GM21825 (cell line): ENCODE measurements around the gene CFAP251.

Source experiments
- ATAC-seq: cut with Tn5 transposase; IDR thresholded peaks from one replicate; pipeline ENCODE4 v1.9.1; 2021; ENCODE audit warnings: mild to moderate bottlenecking, moderate library complexity; ENCODE audit not compliant: unreplicated experiment

The CFAP251 gene

DNA sequence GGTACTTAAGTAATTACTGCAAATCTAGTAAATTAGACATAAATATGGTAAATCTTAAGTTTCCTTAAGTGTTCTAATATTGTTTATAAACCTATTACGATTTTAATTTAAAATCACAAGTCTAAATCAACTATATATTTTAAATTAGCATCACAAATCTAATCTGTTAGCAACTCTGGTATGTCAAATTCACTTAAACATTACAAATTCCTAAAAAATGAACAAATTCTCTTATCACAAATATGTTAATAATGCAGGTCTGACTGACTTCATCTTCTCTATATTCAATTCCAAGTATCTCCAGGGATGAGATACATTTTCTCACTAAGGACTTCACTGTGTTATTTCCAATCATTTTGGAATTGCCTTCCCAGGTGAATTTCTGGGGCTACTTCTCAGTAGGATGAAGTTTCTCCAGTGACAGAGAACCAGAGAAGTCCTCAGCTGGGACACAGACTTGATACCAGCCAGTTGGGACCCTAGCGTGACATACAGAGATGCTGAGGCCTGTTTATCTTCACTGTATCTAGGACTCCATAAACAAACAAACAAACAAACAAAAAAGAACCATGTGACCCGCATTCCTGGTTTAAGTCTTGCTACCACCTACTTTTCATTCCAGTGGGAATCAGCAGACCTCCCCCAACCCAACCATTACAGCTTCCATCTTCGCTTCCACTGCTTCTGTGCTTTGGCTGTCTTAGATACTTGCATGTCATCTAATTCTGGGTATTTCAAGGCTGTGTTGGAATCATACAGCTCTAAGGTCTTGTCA is 21.8 kb downstream of the CFAP251 start:
- no peak for ATAC-seq

DNA sequence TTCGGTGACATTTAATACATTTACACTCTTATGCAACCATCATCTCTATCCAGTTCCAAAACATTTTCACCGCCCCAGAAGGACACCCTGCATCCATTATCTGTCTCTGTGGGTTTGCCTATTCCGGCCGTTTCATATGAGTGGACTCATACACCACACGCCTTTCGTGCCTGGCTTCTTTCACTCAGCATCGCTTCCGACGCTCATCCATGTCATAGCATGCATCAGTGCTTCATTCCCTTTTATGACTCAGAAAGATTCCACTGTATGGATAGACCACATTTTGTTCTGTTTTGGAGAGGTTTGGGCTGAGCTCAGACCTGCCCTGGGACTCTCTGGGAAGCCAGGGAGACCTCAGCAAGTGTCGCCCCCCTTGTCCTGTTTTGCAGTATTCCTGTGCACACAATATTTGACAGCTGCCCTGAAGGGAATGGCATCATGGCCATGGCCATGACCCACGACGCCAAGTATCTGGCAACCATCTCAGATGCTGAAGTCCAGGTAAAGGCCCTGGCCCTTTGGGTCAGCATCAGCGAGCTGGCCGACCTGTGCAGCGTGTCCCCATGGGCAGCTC is 23.8 kb downstream of the CFAP251 start:
- no peak for ATAC-seq

DNA sequence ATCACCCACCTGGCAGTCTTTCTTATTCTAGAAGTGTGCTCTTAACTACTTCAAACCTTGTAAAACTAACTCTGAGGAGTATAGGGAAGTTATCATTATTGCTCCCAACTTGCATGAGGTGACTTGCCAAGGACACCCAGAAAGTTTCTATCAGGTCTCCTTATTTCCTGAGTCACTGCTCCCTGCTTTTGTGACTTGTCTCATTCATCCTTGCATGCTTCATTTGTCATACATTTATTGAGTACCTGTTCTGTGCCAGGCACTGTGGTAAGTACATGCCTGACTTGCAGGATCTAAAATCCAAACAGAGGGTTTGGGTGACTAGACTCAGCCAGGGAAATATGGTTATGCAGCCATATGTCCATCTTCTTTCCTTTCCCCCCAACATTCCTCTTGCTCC is 25.5 kb downstream of the CFAP251 start:
- ATAC-seq, result no peak

DNA sequence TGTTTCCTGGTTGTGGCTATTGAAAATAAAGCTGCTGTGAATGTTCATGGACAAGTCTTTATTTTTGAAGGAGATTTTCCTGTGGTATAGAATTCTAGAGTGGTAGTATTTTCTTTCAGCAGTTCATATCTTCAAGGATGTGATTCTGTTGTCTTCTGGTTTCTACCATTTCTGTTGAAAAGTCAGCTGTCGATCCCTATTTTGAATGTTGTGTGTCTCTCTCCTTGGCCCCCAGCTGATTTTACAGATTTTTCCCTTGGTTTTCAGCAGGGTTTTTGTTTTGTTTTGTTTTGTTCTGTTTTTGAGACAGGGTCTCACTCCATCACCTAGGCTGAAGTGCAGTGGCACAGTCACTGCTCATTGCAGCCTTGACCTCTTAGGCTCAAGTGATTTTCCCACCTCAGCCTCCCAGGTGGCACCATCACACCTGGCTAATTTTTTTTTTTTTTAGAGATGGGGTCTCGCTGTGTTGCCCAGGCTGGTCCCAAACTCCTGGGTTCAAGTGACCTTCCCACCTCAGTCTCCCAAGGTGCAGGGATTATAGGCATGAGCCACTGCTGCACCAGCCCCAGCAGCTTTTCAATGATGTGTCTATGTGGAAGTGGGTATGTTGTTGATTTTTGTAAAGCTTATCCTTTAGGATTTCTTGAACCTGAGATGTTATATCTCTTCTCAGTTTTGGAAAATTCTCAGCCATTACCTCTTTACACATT is 28.1 kb downstream of the CFAP251 start:
- no peak for ATAC-seq

DNA sequence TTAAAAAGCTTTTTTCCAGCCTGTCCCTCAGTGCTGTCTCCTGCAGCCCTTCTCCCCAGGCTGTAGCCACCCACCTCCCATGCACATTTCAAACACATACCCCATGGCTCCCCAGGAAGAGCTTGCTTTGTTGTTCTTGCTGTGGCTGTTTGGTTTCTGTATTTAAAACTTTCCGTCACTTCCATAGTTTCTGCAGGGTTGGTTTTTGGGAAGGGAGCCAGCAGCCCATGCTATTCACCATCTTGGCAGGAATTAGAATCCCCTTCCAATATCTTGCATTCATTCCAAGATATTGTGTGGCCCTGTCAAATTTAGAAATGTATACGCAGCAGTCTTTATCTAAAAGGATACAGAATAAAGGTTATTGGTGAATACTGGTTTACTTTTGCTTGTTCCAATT is 29.6 kb downstream of the CFAP251 start:
- ATAC-seq, result no peak

DNA sequence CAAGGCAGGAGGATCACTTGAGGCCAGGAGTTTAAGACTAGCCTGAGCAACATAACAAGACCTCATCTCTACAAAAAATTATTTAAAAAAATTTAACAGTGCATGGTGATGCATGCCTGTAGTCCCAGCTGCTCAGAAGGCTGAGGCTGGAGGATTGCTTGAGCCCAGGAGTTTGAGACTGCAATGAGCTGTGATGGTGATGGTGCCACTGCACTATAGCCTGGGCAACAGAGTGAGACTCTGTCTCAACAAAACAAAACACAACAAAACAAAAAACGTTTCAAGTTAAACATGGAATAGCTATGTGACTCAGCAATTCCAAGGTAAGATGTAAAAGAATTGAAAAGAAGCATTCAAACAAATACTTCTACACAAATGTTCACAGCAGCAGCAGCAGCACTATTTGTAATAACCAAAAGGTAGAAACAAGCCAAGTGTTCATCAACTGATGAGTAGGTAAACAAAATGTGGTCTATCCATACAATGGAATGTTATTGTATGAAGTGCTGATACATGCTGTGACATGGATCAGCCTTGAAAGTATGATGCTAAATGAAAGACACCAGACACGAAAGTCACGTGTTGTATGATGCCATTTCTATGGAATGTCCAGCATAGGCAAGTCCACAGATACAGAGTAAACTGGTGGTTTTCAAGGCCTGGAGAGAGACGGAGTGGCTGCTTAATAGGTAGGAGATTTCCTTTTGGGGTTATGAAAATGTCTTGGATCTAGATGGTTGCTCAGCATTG is 31.4 kb downstream of the CFAP251 start:
- no peak for ATAC-seq

DNA sequence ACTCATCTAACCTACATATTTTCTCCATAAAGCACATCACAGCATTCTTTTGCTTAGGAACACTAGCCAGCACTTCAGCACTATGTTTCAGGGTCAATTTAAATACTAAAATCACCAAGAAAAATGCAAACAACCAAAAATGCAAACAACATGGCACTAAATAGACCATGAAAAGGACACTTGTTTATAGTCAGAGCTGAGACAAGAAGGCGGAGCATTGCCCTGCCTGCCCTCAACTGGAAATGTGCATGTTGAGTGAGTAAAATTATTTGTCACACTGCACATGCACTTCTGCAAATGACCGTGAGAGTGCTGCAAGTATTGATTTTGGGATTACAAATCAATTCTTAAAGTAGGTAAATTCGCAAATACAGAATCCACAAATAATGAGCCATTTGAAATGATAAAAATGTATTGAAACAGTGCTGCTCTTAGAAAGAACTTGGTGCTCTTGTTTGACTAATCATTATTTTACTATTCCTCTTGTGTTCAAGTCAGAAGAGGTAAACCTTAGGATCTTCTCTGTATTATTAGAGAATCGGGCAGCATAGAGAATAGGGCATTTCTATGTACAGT is 34.8 kb downstream of the CFAP251 start:
- ATAC-seq, result no peak

DNA sequence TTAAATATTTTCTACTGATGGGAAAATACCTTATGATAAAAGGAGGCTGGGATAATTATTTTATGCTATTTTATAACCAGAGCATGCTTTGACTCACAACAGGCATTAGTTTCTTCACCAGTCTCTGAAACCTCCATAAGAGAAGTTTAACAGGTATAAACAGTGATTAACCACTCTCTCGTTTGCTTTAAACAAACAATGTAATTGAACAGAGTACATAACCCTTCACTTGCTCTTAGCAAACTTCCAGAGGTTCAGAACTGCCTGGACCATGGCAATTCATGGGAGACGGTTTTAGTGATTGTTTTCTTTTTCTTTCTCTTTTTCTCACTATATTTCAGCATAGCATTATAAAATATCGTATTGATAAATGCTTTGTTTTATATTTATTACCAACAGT is 35.3 kb downstream of the CFAP251 start:
- ATAC-seq, result no peak

DNA sequence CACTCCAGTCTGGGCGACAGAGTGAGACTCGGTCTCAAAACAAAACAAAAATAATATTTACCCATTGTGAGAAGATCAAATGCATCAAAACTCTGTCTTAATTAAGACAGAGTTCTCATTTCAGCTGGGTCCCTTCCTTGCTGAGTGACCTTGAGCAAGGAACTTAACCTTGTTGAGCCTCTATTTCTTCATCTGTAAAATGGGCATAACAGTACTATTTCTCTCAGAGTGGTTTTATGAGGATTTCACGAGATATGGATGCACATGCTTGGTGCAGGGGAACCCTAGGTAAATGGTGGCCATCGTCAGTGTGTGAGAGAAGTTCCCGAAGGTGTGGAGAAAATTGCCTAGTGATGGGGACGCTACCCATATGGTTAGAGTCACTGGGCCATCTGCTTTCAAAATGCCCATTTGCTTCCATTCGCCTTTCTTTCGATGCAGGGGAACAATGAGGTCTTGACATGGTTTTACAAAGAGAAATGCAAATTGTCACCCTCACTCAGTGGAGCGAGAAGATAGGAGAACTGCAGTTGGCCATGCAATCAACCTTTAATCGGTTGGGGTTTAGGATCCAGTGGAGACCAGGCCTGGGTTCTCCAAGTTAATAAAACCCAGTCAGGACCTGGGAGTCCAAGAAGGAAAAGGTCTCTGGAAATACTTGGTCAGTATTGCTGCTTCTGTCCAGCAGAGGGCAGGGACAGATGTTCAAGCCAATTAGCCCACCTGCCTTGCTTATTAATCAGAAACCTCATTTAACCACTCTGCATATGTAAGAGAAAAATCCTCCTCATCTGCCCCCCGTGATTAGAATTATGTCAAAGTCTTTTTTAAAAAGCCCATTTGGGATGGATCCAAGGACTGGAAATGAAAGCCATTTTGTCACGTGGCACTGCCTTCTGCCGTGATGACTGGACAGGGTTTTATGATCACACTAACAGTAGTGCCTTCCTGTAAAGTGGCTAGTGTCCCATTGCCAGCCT is 37.2 kb downstream of the CFAP251 start:
- no peak for ATAC-seq

DNA sequence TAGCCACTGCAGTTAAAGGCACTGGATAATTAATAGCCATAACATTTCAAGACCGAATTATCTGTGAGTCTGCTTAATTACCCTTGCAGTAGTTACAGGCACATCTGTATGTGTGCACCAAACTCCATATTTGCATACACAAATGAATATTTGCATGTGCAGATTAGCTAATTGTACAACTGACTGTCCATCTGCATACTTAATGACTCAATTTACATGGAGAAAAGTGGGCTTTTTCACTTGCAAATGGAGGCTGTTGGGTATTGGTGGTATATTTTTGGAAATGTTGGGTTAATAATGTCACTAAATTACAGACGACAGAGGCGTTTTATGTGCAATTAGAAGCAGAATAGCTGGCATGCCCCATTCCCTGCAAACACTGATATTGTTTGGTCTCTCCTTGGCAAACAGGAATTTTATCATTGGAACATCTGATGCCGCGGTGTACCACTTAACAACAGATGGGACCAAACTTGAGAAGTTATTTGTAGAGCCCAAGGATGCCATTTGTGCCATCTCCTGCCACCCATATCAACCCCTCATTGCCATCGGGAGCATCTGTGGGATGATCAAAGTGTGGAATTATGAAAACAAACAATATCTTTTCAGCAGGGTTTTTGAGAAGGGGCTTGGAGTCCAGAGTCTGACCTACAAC is 39.6 kb downstream of the CFAP251 start:
- ATAC-seq, result no peak

DNA sequence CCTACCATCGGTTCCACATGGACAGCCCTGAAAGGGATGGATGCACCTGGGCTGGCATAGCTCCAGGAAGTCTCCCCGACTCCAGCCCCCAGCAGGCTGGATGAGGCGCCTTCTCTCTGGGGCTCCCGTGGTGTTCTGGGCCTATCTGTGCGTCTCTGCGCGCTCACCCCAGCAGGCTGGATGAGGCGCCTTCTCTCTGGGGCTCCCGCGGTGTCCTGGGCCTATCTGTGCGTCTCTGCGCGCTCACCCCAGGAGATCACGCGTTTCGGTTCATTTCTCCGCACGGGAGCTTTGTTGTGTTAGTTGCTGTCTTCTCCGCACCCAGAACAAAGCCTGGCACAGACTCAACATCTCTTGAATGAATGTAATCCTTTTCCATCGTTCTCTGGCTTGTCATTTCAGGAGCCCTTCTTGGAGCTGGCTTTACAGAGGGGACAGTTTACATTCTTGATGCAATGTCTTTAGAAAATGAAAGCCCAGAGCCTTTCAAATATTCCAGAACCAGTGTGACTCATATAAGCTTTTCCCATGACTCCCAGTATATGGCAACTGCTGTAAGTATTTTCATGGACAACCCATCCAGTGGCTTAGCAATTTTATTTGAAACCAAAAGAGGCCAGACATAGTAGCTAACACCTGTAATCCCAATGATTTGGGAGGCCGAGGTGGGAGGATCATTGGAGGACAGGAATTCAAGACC is 40.3 kb downstream of the CFAP251 start:
- no peak for ATAC-seq

DNA sequence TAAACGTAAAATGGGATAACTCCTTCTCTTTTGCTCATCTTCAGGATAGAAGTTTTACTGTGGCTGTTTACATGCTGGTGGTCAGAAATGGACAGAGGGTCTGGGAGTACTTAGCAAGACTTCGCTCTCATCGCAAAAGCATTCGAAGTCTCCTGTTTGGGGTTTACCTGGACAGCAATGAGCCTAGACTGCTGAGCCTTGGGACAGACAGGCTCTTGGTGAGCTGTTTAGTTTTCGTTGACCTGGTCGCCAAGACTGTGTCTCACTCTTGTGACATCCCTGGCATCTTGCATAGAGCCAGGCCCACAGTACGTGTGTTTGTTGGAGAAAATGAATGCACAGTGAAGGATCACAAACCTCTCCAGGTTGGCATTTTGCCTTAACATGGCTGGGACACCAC is 42.1 kb downstream of the CFAP251 start:
- ATAC-seq, result no peak

DNA sequence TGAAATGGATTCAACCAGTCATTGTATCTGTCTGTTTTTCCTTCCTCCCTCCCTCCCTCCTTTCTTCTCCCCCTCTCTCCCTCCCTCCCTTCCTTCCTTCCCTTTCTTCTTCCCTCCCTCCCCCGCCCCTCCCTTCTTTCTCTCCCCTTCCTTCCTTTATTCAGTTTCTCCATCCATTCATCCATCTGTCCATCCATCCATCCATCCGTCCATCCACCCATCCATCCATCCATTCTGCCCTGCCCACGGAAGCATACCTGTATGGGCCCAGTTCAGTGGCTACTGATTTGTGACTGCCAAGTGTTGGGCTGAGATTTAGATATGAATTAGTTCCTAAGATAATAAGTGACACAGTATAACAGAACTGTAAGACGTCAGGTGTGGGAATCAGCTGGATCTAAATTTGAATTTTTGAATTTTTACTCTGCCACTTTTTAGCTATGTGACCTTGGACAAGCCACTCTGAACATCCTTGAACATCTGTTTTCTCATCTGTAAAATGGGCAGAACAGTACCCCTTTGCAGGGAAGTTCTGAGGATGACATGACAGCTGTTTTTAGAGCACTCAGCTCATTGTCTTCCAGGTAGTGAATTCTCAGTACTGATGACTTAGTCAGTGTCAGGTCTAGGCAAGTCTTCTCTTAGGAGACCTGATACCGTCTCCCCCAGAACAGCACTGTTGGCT is 42.9 kb downstream of the CFAP251 start:
- ATAC-seq, result no peak

DNA sequence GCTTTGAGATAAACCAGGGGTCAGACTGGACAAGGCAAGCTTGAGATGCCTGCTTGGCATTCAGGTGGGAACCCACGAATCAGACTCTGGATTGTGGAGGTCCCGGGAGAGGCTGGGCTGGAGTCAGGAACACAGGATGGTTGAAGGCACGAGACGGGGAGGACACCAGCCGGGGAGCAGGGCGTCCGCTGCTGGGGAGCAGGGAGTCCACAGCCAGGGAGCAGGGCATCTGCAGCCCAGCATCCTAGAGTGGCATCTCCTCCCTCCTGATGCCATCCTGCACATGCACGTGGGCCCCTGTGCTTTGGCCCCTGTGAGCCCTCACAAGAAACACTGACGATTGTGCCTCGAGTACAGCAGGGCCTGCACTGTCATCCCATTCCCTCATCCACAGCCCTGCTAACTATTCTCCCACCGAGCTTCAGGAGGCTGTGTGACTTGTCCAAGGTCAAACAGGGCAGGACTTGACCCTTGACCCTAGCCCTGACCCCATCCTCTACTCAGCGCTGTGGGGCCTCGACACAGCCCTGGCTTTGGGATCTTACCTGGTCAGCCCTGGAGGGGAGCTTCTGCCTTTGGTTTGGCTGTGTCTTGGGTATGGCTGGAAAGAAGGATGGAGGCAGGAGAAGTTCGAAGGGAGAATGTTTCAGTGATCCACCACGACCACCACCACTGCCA is 45.1 kb downstream of the CFAP251 start:
- no peak for ATAC-seq

DNA sequence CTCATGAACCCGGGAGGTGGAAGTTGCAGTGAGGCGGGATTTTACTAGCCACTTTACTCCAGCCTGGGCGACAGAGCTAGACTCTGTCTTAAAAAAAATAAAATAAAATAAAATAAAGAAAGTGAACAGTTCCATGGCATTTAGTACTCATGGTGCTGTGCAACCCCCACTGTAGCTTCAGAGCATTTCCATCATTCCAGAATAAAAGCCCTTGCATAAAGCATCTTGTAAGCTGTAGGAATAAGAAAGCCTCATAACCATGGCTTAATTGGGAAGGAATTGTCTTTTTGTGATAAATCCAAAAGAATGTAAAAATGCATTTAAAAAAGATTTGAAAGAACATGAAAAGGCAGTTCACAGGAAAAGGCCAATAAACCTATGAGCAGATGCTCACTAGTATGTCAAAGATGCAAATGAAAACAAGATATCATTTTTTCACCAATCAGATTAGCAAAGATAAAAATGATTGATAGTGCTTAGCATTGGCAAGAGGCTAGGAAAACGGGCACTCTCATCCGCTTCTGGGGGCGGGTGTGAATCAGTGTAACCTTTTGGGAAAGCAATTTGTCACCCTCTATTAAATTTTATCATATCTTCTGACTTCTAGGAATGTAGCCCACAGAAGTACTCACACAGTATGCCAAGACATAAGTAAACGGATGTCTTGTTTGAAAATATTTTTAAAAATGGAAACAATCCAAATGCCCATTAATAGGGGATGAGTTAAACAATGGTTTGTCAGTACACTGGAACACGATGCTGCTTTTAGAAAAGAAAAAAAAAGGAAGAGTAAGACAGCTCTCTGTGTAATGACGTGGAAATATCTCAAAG is 46.6 kb downstream of the CFAP251 start:
- ATAC-seq, result no peak

DNA sequence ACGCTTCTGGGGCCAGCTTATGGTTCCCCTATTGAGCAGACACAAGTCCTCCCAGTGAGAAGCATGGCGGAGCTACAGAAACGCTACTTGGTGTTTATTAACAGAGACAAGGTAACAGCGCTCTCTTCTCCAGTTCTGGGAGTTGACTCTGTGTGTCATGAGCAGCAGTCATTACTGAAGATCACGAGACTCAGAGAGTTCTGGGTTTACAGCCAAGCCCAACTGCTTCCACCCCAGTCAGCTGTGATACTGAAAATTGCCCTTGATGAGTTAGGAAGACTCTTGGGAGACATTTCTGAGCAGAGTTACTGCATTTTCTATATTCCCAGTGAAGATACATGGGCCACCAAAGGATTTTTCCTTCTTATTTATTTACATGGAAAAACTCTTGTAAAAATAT is 48.6 kb downstream of the CFAP251 start:
- ATAC-seq, result no peak

DNA sequence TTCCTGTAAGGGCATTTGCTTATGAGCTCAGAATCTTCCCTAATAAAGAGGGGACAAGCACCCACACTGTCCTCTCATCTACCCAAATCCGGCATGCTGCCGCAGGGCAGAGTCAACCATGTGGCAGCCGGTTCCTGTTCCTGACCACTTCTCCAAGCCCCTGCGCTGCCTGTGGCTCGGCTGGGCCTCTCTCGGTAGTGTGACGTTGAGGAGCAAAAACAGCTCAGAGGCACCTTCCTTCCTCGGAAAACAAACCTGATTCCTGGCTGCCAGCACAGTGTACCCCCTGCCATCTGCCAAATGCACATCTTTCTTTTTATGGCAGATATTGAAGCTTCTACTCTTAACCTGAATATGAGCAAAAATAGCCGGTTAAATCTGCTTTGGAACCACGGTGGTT is 50.5 kb downstream of the CFAP251 start:
- no peak for ATAC-seq
